Transverse colon (tissue), 4 donors: ENCODE measurements around the gene CINP. TPM values are rescaled to one million over a fixed set of nuclear protein-coding genes. Genes with fewer than 3 reads are reported as not detected.

Experiments
- DNase-seq: peaks from one replicate; pipeline ENCODE4 v3.0.0-alpha.2; 2019
- H3K27ac ChIP-seq, 4 donors: fragments of 200-600 bp; sonication (generic); 2 replicates each; pipeline ENCODE4 v1.5.1; 2016 to 2018; ENCODE audit warnings: inconsistent platforms in 4 of 4
- H3K27me3 ChIP-seq: fragments of 200-600 bp; sonication (generic); 2 replicates; pipeline ENCODE4 v1.5.1; 2017; ENCODE audit warnings: inconsistent platforms
- H3K36me3 ChIP-seq, 4 donors: fragments of 200-600 bp; sonication (generic); 2 replicates each; pipeline ENCODE4 v1.5.1; 2017 to 2019; ENCODE audit warnings: inconsistent platforms in 4 of 4
- H3K4me1 ChIP-seq, 4 donors: fragments of 200-600 bp; sonication (generic); 2 replicates each; pipeline ENCODE4 v1.5.1; 2017 to 2020; ENCODE audit warnings: inconsistent platforms in 4 of 4
- H3K4me3 ChIP-seq, 4 donors: fragments of 200-600 bp; sonication (generic); 1 replicate in 1 of 4; 2 replicates in 3 of 4; pipeline versions ENCODE4 v1.5.1 to v1.6.1; 2017 to 2019; ENCODE audit warnings: inconsistent platforms in 4 of 4
- H3K9me3 ChIP-seq, 2 donors: fragments of 200-600 bp; sonication (generic); 2 replicates each; pipeline ENCODE4 v1.5.1; 2017 to 2019; ENCODE audit warnings: inconsistent platforms in 2 of 2
- CTCF ChIP-seq, 5 experiments: fragments of 200-600 bp in 3 of 5; fragments of 450-650 bp in 2 of 5; sonication (generic) in 3 of 5; IDR thresholded peaks; 1 replicate in 2 of 5; 2 replicates in 3 of 5; pipeline ENCODE4 v1.5.1; 2016 to 2017; ENCODE audit warnings: antibody characterized with exemption in 5 of 5, inconsistent platforms in 3 of 5, mild to moderate bottlenecking in 2 of 5, moderate library complexity in 1 of 5
- EP300 ChIP-seq: sonication (generic); formaldehyde crosslinking; IDR thresholded peaks from one replicate; pipeline ENCODE4 v1.6.1; 2017; ENCODE audit warnings: antibody characterized with exemption, low read depth
- POLR2A ChIP-seq: fragments of 450-650 bp; IDR thresholded peaks from one replicate; pipeline ENCODE4 v1.6.1; 2016; ENCODE audit warnings: antibody characterized with exemption, mild to moderate bottlenecking, moderate library complexity
- POLR2AphosphoS5 ChIP-seq, 3 donors: sonication (generic); formaldehyde crosslinking; IDR thresholded peaks; one replicate each; pipeline ENCODE4 v1.6.1; 2016; ENCODE audit warnings: antibody characterized with exemption in 3 of 3
- WGBS, 2 donors: methylation state at CpG; one replicate each; pipeline ENCODE4 v1.1.5; 2018; ENCODE audit warnings: low coverage in 1 of 2; 5-methylcytosine and 5-hydroxymethylcytosine counted together
- in situ Hi-C, 4 donors: fragments of 200-750 bp; cut with MboI; loops; one replicate each; pipeline versions ENCODE4 v1.15.0 to v1.15.1; 2017; ENCODE audit warnings: low sequenced_read_pairs in 3 of 4, low pct_ligation_motif_present in 1 of 4, low pct_unique_long_range_greater_than_20kb in 1 of 4
- intact Hi-C: fragments of 100-400 bp; cut with DNase I; formaldehyde crosslinking; loops from one replicate; pipeline ENCODE4 v1.15.1; 2023; ENCODE audit warnings: low total_unique reads
- total RNA-seq, 4 donors: library from RNA; depleted of rRNA; stranded (reverse); fragments of >200 nt; gene quantifications; one replicate each; pipeline ENCODE4 v1.1.0, GENCODE V29; 2016

The CINP gene
- total RNA-seq, 4 donors from 2014 or later, result 10.5 to 32.0 (median 19.0) TPM

GRCh38 chr14:102389246-102389645 lies 26.6 kb upstream of the CINP start:
- DNase-seq, result no peak
- no peaks in the 10 kb centered on the region for H3K27me3 ChIP-seq
- in situ Hi-C loops, result no loop called here
- TF ChIP-seq EP300 (no peak), POLR2A (no peak), CTCF (IDR thresholded peaks at IDR 0.05) (no peak), POLR2AphosphoS5 (IDR thresholded peaks at IDR 0.05) (no peak)
- no peak overlapping the region for H3K4me3 ChIP-seq
- peak overlapping the region; percentile 54 to 71 (median 64) for H3K27ac ChIP-seq
- WGBS, 2 donors, result 83 to 86% methylated on average over 2 of the region's 2 CpGs
- peaks cover 9 to 26% (median 16%) of the 10 kb centered on the region in 4 donors for H3K4me1 ChIP-seq
- intact Hi-C loops, result no loop called here
- H3K36me3 ChIP-seq, result no peaks in the 10 kb centered on the region
- H3K9me3 ChIP-seq, result no peaks in the 10 kb centered on the region

GRCh38 chr14:102387086-102387485 lies 24.4 kb upstream of the CINP start:
- DNase-seq, result no peak
- no peak overlapping the region for H3K27ac ChIP-seq
- H3K4me3 ChIP-seq, result no peak overlapping the region
- TF ChIP-seq CTCF (IDR thresholded peaks at IDR 0.05), result no peak
- TF ChIP-seq EP300, result no peak
- no peak for TF ChIP-seq POLR2A
- no peak for TF ChIP-seq POLR2AphosphoS5 (IDR thresholded peaks at IDR 0.05)
- in situ Hi-C loops, result no loop called here
- peaks cover 9 to 20% (median 16%) of the 10 kb centered on the region in 4 donors for H3K4me1 ChIP-seq
- intact Hi-C loops, result no loop called here
- H3K36me3 ChIP-seq, result no peaks in the 10 kb centered on the region
- no peaks in the 10 kb centered on the region for H3K9me3 ChIP-seq
- H3K27me3 ChIP-seq, result no peaks in the 10 kb centered on the region

- no peak for DNase-seq
- Histone ChIP-seq H3K4me3 (no peak overlapping the region), H3K9me3 (no peaks in the 10 kb centered on the region), H3K27ac (no peak overlapping the region), H3K4me1 (no peaks in the 10 kb centered on the region), H3K36me3 (peaks cover 0 to 6% (median 0%) of the 10 kb centered on the region in 4 donors), H3K27me3 (no peaks in the 10 kb centered on the region)
- TF ChIP-seq CTCF (IDR thresholded peaks at IDR 0.05) (no peak), POLR2AphosphoS5 (IDR thresholded peaks at IDR 0.05) (no peak), EP300 (no peak), POLR2A (no peak)
- intact Hi-C loops, result no loop called here
- 95 to 100% methylated on average over 7 to 9 of the region's 9 CpGs for WGBS, 2 donors
- in situ Hi-C loops, result no loop called here
These were observed 16.1 kb upstream of the CINP start for GRCh38 chr14:102378830-102379229.

- Histone ChIP-seq H3K4me1 (no peaks in the 10 kb centered on the region), H3K4me3 (no peak overlapping the region), H3K27me3 (no peaks in the 10 kb centered on the region), H3K27ac (no peak overlapping the region), H3K9me3 (no peaks in the 10 kb centered on the region), H3K36me3 (peaks cover 0 to 6% (median 0%) of the 10 kb centered on the region in 4 donors)
- intact Hi-C loops (no loop called here), in situ Hi-C loops (no loop called here)
- no peak for DNase-seq
- TF ChIP-seq POLR2AphosphoS5 (IDR thresholded peaks at IDR 0.05) (no peak), POLR2A (no peak), EP300 (no peak), CTCF (IDR thresholded peaks at IDR 0.05) (no peak)
These were observed 15.0 kb upstream of the CINP start for GRCh38 chr14:102377696-102378095.
